Measurements from ENCODE around the gene GUCD1. TPM values are rescaled to one million over a fixed set of nuclear protein-coding genes. Genes with fewer than 3 reads are reported as not detected.

Gene GUCD1
- total RNA-seq, 2 donors from 2014 or later: 188 to 207 TPM

GRCh38 chr22:24495365-24495675 is 59.6 kb downstream of the GUCD1 start:
- H3K27me3 ChIP-seq: peaks cover 21% of the 10 kb centered on the region
- no peak overlapping the region for H3K4me3 ChIP-seq
- H3K4me1 ChIP-seq: peaks cover 8% of the 10 kb centered on the region
- no peaks in the 10 kb centered on the region for H3K9me3 ChIP-seq
- intact Hi-C loops (cut with DNase I): no loop called here
- TF ChIP-seq CTCF (IDR thresholded peaks at IDR 0.05): no peak
- H3K36me3 ChIP-seq: no peaks in the 10 kb centered on the region
- no peak overlapping the region for H3K27ac ChIP-seq
- DNase-seq: no peak
- no peak overlapping the region for H3K9ac ChIP-seq (ENCODE audit: low read depth in 2 of 2, low read length in 2 of 2)

- intact Hi-C loops (cut with DNase I): no loop called here
- H3K27me3 ChIP-seq: peaks cover 21% of the 10 kb centered on the region
- no peak within 1 kb of the TSS for H3K27ac ChIP-seq
- no peak for DNase-seq
- no peak for TF ChIP-seq CTCF (IDR thresholded peaks at IDR 0.05)
- H3K9me3 ChIP-seq: no peaks in the 10 kb centered on the region
- H3K36me3 ChIP-seq: no peaks in the 10 kb centered on the region
- H3K4me3 ChIP-seq: no peak within 1 kb of the TSS
- peaks cover 8% of the 10 kb centered on the region for H3K4me1 ChIP-seq
- no peak within 1 kb of the TSS for H3K9ac ChIP-seq (ENCODE audit: low read depth in 2 of 2, low read length in 2 of 2)
These were observed 60.2 kb downstream of the GUCD1 start, which contains the start of gene UPB1 for GRCh38 chr22:24494528-24495364. Gene UPB1 (plus strand): TSS chr22:24495332. CDS start chr22:24495404, 72 bp downstream.

GRCh38 chr22:24494167-24494527 is 60.8 kb downstream of the GUCD1 start:
- intact Hi-C loops (cut with DNase I): no loop called here
- Histone ChIP-seq H3K27me3 (peaks cover 21% of the 10 kb centered on the region), H3K9me3 (no peaks in the 10 kb centered on the region), H3K4me1 (peaks cover 8% of the 10 kb centered on the region), H3K27ac (no peak overlapping the region), H3K9ac (ENCODE audit: low read depth in 2 of 2, low read length in 2 of 2) (no peak overlapping the region), H3K4me3 (no peak overlapping the region), H3K36me3 (no peaks in the 10 kb centered on the region)
- DNase-seq: no peak
- TF ChIP-seq CTCF (IDR thresholded peaks at IDR 0.05): no peak

- no peak for DNase-seq
- no peak overlapping the region for H3K27ac ChIP-seq
- TF ChIP-seq CTCF (IDR thresholded peaks at IDR 0.05): no peak
- intact Hi-C loops (cut with DNase I): no loop called here
- H3K9me3 ChIP-seq: no peaks in the 10 kb centered on the region
- no peaks in the 10 kb centered on the region for H3K36me3 ChIP-seq
- peaks cover 21% of the 10 kb centered on the region for H3K27me3 ChIP-seq
- H3K4me3 ChIP-seq: no peak overlapping the region
- no peak overlapping the region for H3K9ac ChIP-seq (ENCODE audit: low read depth in 2 of 2, low read length in 2 of 2)
- H3K4me1 ChIP-seq: peaks cover 8% of the 10 kb centered on the region
These were observed 62.5 kb downstream of the GUCD1 start for GRCh38 chr22:24492391-24492790.

Other genes with a start within 250 kb of the GUCD1 start
- gene ADORA2A, start 127.5 kb downstream of the GUCD1 start, total RNA-seq: 1 to 10 TPM; 1.5 to 2.5 TPM
- gene UPB1, start 59.8 kb downstream of the GUCD1 start, total RNA-seq: under 1 TPM; 0.16 to 0.20 TPM
- 100 to 1,000 TPM in 1 of 2 donors, 10 to 100 TPM in 1; 71.4 to 142 TPM for gene SNRPD3, start 861 bp upstream of the GUCD1 start, total RNA-seq
- 10 to 100 TPM in 1 of 2 donors, 1 to 10 TPM in 1; 7.9 to 10.2 TPM for gene LRRC75B, start 37.9 kb upstream of the GUCD1 start, total RNA-seq
- 10 to 100 TPM; 16.8 to 50.4 TPM for gene GGT1, start 48.1 kb upstream of the GUCD1 start, total RNA-seq
- gene PIWIL3, start 219.6 kb upstream of the GUCD1 start, total RNA-seq: not detected

All from colonic mucosa (tissue), 4 donors.